ENCODE results near the gene ACVR1C.

DNA sequence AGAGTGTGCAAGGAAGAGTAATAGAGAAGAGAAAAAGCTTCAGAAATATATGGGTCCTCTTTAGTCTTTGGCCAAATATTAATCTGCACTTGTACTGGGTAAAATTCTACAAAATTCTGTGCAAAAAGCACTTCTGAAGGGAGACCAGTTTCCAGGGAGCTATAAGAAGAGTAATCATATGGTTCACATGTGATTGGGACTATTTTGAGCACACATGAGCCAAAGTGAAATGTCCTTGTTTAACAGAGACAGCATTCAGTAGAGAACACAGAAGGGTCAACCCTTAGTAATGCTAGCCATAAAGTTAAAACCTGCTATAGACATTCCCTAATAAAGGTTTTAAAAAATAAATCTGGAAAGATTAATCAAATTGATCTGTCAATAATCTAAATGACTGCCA, 49.3 kb upstream of the ACVR1C start:
- TF ChIP-seq POLR2A (IDR thresholded peaks at IDR 0.05; ENCODE audit: low read depth, low read length), result no peak
- no peak for TF ChIP-seq TAF1 (IDR thresholded peaks at IDR 0.05; ENCODE audit: low read depth, low read length)
- TF ChIP-seq POLR2AphosphoS5 (IDR thresholded peaks at IDR 0.05; ENCODE audit: low read depth, low read length), result no peak
- TF ChIP-seq PAX5 (IDR thresholded peaks at IDR 0.05; ENCODE audit: insufficient read depth, low read length, severe bottlenecking), result no peak
- TF ChIP-seq SPI1 (IDR thresholded peaks at IDR 0.05; ENCODE audit: low read depth, low read length), result no peak
